Measurements from ENCODE around the gene CDT1.

CDT1 gene

DNA sequence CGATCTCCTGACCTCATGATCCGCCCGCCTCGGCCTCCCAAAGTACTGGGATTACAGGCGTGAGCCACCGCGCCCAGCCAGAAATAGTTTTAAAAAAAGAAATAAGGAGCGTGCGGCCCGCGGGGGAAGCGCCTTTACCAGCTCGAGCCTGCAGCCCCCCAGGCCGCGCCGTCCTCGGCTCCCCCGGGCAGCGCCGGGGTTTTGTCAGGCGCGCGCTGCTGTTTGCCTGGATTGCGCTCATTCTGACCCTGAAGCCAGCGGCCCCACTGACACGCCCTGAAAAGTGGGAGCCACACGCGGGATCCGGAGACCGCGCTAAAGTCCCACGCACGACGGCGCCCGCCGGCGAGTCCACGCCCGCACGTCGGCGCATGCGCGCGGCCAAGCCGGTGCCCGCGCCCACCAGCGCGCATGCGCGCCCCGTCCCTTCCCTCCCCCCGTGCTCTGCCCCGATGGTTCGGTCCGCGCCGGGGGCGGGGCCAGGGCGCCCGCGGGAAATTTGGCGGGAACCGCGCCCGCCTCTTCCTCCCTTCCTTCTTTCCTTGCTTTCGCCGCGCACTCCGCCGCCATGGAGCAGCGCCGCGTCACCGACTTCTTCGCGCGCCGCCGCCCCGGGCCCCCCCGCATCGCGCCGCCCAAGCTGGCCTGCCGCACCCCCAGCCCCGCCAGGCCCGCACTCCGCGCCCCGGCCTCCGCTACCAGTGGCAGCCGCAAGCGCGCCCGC, at the start of gene CDT1:
TSS of gene CDT1 (plus strand) at position 526 of the 724 bp plus-strand sequence. CDS start at position 569, 43 bp downstream.
- peak; percentile 67 to 84 (median 78) for DNase-seq (ENCODE audit: low read depth in 4 of 4, low spot score in 1 of 4)

DNA sequence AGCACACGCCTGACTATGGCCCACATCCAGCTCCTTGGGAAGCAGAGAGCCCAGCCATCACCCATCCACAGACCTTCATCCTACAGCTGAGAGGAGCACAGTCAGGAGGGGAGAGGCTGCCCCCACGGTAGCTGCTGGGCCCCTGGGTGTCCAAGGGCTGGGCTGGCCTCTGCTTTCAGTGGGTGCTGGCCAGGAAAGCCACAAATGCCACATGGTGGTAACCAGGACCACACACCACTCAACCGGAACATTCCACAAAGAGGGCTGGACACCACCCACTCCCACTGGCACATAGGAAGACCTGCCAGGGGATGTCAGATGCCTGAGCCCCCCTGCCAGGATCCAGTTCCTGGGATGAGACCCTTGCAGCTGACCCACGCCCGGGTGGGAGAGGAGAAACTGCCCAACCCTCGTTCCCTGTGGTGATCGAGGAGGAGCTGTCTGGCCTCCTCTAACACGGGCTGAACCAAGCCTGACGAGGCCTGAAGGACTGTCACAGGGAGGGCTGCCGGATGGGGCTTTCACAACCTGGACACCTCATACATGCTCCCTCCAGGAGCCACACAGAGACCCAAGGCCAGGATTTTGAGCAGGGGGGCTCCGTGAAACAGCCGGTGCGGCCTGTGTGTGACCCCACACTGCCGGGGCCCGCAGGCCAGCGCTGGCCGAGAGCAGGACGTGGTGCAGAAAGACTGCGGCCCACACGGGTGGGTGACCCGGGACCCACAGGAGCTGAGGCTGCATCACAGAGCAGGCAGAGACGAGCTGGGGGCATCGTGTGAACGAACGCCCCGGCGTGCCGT, 49.3 kb upstream of the CDT1 start:
- no peak for DNase-seq (ENCODE audit: low read depth in 4 of 4, low spot score in 1 of 4)

DNA sequence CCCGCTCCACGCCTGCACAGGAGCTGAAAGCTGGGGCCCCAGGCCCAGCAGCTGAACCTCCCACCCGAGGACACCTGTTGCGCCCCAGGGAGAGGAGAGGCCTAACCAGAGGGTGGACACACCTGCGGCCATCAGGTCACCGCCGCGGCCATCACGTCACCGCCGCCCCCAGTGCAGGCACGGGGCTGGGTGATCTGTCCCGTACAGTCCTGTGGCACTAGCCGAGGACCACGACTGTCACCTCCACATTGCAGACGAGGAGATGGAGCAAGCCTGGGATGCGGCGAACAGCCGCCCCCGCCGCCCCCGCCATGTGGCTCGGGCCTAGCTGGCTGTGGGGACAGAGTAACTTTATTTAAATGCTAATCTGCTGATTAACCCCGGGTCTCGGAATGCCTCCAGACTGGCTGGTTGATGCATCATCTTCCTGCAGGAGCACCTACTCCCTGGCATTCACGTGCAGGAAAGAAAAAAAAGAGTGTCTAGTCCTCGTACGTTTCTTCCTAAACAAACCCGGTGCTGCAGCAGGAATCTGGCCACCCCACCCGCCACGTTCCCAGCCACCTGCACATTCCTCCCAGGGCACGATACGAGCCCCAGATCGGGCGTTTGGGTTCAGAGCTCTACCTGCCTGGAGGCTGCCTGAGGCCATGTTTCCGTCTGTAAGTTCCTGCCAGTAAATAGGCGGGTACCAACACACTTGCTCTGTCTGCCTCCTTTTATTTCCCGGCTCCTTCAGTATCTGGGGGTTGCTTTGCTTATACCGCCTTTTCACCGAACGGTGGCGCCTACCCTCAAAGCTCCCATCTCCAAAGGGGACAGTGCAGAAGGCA, 48.5 kb upstream of the CDT1 start:
- no peak for DNase-seq (ENCODE audit: low read depth in 4 of 4, low spot score in 1 of 4)

DNA sequence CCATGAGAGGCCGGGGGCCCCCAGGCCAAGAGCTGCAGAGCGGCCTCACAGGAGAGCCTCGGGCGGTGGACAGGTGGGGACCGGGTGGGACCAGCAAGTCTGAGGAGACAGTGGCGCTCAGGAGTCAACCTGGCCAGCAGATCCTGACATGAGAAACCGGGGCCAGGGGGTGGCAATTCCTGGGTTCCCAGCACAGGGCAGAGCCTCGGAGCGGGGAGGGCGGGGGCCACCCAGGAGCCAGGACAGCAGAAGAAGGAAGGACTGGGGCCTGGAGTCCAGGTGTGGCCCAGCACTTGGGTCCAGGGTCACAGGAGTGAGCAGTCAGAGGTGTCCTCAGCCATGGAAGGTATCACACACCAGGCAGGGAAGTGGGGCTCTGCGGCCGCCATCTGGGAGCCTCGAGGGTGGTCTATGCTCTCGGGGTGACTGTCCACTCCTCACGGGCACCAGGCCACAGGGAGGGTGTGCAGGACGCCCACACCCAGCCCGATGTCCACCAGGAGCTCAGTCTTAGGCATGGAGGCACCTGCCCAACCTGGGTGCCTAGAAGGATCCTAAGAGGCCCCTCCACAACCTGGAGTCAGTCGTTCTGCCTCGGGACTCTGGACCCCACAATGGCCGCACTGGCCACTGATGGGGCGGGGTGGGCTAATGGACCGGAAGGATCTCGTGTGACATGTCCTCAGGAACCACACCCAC, 47.7 kb upstream of the CDT1 start:
- DNase-seq (ENCODE audit: low read depth in 4 of 4, low spot score in 1 of 4): no peak

DNA sequence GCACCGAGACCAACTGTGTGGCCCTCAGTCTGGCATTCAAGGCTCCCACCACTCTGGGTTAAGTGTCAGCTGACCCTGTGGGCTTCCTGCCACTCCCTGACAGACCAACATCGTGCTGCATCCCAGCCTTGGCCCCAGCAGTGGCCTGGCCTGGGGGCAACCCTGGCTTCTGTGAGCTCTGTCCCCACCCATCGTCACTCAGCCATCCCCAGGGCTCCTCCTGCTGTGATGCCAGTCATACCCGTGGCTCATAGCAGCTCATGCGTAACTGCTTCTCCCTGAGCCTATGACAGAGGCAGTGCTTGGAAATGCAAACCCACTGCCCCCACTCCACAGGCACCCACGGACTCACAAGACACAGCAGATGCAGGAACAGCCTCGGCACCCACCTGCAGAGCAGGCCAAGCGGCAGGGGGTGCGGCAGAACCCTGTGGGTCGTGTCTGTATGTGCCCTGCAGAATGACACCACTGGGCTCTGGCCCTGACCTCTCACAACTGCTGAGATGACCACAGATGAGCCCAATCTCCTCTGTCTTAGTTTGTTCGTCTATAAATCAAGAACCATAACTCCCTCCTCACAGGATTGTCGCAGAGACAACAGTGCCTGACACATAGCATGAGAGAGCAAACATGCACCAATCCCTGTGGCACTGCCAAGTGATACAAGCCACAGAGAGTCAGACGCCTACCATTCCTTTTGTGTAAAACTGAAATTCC, 45.2 kb upstream of the CDT1 start:
- no peak for DNase-seq (ENCODE audit: low read depth in 4 of 4, low spot score in 1 of 4)

DNA sequence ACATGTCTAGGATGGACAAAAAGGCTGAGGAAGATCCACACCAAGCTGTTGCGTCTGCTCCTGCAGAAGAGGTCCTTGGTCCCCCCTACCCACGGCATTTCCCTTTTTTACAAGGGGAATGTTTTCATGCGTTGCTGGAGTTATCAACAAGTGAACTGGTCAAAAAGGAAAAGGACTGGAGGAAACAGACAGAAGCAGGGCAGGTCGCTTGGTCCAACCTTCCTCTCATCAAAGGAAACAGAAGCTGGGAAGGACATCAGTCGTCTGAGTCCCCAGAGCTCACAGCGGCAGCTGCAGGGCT, 44.7 kb upstream of the CDT1 start:
- DNase-seq (ENCODE audit: low read depth in 4 of 4, low spot score in 1 of 4): no peak

DNA sequence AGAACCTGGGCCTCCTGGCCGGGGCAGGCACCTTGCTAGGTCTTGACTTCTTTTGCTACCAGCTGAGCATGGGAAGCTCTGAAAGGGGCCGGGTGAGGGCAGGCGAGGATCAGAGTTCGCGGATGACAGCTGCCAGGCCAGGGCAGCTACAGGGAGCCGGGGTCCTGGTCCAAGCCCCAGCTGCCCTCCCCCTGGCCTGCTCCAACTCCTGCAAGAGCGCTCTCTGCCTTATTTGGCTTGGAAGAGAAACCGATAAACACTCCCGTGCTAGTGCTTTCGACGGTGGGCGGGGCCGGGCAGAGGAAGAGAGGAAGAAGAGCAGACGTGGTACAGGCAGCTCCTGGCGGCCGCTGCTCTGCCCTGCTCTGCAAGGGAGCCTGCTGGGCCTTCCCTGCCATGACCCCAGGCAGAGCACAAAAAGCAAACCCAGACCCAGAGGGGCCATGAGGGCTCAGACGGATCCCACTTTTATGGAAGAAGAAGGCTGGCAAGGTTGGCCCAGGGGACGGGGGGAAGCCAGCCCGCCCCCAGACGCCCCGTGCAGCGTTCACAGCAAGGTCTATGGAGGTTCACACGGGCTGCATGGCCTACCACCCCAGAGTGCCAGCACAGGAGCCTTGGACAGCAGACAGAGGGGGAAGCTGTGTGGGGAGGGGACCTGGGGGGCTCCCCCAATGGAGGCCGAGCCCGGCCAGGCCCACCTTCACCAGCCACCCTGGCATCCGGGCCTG, 44.2 kb upstream of the CDT1 start:
- DNase-seq (ENCODE audit: low read depth in 4 of 4, low spot score in 1 of 4): no peak

DNA sequence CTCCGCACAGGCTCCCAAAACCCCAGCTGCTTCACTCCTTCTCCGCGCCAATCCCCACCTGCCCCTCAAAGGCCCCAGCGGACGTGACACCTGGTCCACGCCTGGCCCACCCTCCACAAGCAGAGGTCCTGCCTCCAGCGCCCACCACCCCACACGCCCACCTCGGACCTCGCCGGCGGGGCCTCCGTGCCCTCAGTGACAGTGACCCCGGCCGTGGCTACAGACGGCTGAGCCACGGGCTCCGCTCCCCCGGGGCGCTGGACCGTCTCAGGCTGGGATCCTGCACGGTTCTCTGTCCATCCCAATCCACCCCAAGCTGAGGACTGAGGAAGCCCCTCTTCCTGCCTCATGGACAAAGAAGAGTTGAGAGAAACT, 43.6 kb upstream of the CDT1 start:
- no peak for DNase-seq (ENCODE audit: low read depth in 4 of 4, low spot score in 1 of 4)

DNA sequence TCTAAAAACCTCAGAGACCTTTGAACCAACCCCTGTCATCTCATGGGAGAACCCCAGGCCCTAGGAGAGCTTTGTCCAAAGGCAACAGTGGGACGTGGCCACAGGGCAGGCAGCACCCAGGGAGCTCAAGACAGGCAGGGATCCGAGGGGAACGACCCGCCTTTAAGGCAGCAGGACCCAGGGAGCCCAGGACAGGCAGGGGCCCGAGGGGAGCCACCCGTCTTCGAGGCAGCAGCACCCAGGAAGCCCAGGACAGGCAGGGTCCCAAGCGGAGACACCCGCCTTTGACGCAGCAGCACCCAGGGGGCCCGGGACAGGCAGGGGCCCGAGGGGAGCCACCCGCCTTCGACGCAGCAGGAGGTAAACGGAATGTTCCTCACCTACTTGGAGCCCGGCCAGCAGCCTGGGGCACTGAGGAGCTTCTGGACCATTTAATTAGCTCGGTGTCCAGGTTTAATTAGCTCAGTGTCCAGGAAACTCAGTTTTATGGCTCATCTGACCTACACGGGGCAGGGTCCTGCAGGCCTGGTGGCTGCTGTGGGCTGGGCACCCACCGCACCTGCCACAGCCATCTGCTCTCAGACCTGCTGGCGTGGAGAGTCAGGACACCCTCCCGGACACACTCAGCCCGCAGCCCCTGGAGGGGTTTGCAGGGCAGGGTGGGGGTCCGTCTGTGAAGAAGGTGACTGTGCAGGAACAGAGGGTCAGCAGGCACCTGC, 43.0 kb upstream of the CDT1 start:
- DNase-seq (ENCODE audit: low read depth in 4 of 4, low spot score in 1 of 4): no peak

DNA sequence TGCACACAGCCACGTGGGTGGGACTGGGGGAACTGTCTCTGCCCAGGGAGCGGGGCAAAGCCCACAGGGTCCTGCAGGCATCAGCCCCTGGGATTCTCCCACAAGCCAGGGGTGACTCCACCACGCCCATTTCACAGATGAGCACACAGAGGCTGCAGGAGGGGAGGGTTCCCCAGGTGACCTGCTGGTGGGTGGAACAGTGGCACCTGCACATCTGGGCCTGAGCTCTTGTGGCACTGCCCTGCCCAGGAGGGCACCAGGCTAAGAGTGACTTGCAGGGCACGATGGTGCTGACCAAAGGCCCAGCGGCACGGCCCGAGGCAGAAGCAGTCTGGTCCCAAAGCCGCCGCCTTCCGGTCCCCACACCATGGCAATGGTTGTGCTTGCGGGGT, 42.5 kb upstream of the CDT1 start:
- DNase-seq (ENCODE audit: low read depth in 4 of 4, low spot score in 1 of 4): no peak

DNA sequence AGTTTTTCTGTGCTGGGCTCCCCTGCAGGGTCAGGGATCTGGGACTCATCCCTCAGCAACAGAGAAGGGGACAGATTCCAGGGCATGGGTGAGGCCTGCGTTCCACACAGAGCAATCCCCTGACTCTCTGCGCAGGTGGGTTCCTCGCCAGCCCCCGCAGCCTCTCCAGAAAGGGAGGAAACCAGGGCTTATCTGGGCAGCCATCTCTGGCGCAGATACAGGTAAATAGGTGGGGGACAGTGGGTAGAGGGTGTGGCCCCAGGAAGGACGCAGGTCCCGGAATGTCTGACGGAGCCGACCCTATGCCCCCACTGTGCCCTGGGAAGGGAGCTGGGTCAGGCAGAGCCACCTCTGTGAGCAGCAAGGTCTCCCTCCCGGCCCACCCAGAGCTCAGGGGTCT, 41.8 kb upstream of the CDT1 start:
- DNase-seq (ENCODE audit: low read depth in 4 of 4, low spot score in 1 of 4): no peak

DNA sequence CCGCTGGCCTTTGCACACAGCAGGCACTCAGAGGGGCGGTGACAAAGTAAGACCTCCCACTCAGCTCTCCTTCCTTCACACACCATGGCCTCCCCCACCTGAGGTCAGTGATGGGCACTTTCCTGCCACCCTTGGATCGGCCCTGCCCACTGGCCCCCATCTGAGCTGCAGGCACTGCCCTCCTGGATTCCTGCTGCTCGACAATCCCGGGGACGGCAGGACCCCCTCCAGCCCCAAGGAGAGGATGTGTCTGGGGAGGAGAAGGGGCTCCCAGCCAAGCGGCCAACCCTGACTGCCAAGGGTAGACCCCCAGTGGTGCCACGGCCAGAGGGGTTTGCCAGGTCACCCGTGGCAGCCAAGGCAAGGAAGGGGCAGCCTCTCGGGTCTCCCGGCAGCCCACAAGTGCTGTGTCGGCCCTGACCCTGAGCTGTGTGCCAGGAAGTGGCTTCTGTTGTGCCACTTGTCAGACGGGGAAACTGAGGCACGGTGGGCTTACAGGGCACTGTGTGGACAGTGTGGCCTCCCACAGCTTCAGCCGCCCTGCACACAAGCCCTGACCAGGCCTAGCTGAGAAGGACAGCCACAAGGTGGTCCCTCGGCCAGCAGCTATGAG, 41.2 kb upstream of the CDT1 start:
- no peak for DNase-seq (ENCODE audit: low read depth in 4 of 4, low spot score in 1 of 4)

DNA sequence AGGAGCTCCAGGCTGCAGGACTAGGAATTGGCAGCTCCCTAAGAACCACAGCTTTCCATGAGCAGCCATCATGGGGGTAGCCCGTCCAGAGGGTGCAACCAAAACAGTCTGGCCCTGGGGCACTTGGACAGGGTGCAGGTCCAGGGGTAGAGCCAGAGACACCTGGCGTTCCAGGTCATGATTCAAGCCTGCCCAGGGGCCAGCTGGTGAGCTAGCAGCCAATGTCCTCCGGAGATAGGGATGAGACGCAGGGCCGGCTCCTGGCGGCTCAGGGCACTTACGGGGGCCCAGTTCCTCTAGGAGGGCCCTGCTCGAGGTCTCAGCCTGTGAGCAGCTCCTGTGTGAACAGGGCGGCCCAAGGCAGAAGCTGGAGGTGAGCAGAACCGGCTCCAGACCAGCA, 40.6 kb upstream of the CDT1 start:
- no peak for DNase-seq (ENCODE audit: low read depth in 4 of 4, low spot score in 1 of 4)

DNA sequence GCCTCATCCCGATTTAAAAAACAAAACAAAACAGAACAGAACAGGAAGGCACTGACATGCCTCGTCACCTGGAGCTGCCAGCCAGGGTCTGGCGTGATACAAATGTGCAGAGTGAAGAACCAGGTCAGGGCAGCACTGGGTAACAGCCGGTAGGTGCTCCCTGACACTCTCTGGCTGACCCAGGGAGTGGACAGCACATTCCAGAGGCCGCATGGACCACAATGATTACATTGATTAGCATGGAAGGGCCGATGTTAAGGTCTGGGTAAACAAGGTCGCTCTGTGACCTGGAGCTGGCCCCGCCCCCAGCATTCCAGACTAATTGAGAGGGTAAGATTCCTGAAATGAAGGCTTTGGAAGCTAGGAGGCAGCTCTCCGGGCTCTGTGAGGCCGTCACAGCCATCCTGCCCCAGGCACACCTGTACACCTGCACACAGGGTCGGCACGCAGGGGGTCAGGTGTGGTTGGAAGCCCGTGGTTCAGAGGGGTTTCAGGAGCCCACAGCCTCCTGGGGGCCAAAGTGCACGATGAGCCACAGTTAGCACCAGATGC, 40.0 kb upstream of the CDT1 start:
- DNase-seq (ENCODE audit: low read depth in 4 of 4, low spot score in 1 of 4): no peak

DNA sequence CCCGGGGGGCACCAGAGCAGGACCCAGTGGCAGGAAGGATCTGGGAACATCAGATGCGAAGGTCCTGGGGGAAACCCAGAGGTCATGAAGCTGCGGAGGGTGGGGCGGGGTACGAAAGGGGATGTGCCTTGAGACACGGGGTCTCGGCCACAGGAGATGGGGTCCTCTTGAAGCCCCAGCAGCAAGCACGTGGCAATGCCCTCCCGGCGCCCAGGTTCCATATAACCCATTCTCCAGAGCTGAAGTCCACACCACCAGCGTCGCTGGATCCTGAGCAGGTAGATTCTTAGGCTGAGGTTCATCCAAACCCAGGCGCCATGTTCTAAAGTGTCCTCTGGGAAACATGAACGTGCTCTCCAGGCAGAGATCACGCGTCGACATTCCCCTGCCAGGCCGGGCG, 39.5 kb upstream of the CDT1 start:
- DNase-seq (ENCODE audit: low read depth in 4 of 4, low spot score in 1 of 4): no peak

DNA sequence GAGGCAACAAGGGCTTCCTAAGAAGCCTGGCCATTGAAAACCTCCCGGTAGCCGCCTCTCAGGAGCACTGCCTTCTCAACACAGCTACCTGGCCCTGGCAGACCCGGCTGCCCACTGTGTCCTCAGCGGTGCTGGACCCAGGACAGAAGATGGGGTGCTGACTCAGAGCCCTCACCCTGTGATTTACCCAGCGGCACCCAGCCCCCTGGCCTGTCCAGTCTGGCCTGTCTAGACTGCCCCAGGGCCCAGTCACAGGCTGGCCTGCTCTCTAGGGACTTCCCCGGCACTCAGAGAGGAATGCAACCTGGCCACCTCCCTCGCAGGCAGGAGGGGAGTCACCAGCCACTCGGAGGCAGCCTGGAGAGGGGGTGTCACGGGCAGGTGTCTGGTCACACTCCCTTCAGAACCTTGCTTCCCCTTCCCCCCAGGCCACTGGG, 38.7 kb upstream of the CDT1 start:
- no peak for DNase-seq (ENCODE audit: low read depth in 4 of 4, low spot score in 1 of 4)

DNA sequence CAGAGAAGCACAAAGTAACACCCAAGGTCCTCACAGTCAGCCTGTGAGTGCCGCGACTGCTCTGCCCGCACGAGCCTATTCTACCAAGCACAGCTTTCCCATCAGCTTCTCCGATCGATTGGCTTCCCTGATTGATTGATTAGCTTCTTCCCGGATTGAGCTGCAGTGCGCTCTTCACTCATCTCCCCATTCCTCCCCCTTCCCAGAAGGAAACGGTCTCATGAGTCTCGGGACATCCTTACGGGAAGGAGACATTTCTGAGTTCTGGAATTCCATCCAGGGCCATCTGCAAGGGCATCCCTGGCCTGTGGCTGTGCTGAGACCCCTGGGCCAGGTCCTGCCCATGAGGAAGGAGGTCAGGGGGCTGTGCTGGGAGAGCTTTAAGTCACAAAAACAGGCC, 36.6 kb upstream of the CDT1 start:
- no peak for DNase-seq (ENCODE audit: low read depth in 4 of 4, low spot score in 1 of 4)

DNA sequence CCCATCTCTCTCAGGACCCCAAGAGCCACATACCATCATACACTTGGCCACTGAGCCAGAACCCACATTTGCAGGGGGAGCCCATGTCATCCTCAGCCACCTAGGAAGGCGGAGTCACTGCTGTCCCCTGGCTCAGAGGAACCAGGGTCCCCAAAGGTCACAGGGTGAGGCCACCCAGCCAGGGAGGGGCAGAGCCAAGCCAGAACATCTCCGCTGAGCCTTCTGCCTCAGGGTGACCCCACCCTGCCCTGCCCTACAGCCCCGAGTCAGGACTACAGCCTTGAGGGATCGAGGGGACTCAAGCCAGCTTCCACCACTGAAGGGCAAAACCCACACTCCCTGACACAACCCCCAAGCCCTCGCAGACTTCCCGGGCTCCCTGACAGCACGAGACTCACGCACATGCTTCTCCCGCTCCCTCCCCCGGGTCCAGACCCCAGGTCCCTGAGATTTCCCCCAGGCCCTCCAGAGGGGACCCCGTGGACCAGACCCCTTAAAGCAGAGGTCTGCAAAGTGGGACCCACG, 36.0 kb upstream of the CDT1 start:
- DNase-seq (ENCODE audit: low read depth in 4 of 4, low spot score in 1 of 4): no peak

All from stimulated activated CD4-positive, alpha-beta T cell treated with anti-CD3 and anti-CD28 coated beads, Interleukin-1b, Interleukin-23, amount 100 ng/mL, for 24 hours (primary cell).